K562 (cell line): Measurements from ENCODE around the gene SLC38A7. TPM values are rescaled to one million over a fixed set of nuclear protein-coding genes. Genes with fewer than 3 reads are reported as not detected.
A peak's percentile ranks its signal among the peaks of the same experiment; 100 is the strongest.

Experiments
- ATAC-seq: fragments of 200-7000 bp; cut with Tn5 transposase; 3 replicates; pipeline ENCODE4 v1.9.1; 2020; ENCODE audit warnings: moderate library complexity
- BruUV-seq: library from RNA; stranded (reverse); fragments of 400-500 nt; replicated peaks from 2 replicates; lab custom pipeline; 2021; lab: Mats Ljungman, UMichigan
- CTCF ChIA-PET: fragments of 300-600 bp; formaldehyde crosslinking; extraction: SDS; loops from one replicate; lab custom pipeline; 2021; ENCODE audit warnings: low intra/inter-chr PET ratio; lab: Yijun Ruan, JAX
- POLR2A ChIA-PET: fragments of 300-600, 350-650 bp; sonication (Branson Sonifier 250); formaldehyde crosslinking; extraction: SDS; loops from one replicate; lab custom pipeline; 2021; ENCODE audit warnings: antibody characterized with exemption, inconsistent platforms; lab: Yijun Ruan, JAX
- DNase-seq, 4 experiments: peaks; one replicate each; pipeline versions ENCODE4 v3.0.0 to v3.0.0-alpha.2; 2011 to 2018; ENCODE audit warnings: low spot score in 3 of 4, mixed read lengths in 3 of 4; ENCODE audit errors: extremely low read depth in 1 of 4
- FAIRE-seq: peaks from 2 replicates; lab custom pipeline; 2011; peaks lifted over from hg19 to GRCh38; lab: Jason Lieb, UNC
- H2AFZ ChIP-seq: 2 replicates; pipeline ENCODE4 v1.6.0; 2011; ENCODE audit warnings: low read depth, low read length, control low read depth, inconsistent platforms
- H3K27ac ChIP-seq: fragments of 200-600 bp; 3 replicates; pipeline ENCODE4 v1.8.0; 2011; ENCODE audit warnings: low read depth, mild to moderate bottlenecking, control low read depth, inconsistent platforms, low read length, moderate library complexity, mixed read lengths; ENCODE audit errors: extremely low read depth
- H3K27me3 ChIP-seq, 2 experiments: fragments of 300-600 bp in 1 of 2; 2 replicates in 1 of 2; 3 replicates in 1 of 2; pipeline versions ENCODE4 v1.6.0 to v1.8.0; 2011; ENCODE audit warnings: inconsistent platforms in 2 of 2, low read length in 2 of 2, mild to moderate bottlenecking in 1 of 2, mixed read lengths in 1 of 2, moderate library complexity in 1 of 2; ENCODE audit not compliant: control insufficient read depth in 2 of 2, insufficient read depth in 2 of 2
- H3K36me3 ChIP-seq: fragments of 300-600 bp; 3 replicates; pipeline ENCODE4 v1.8.0; 2011; ENCODE audit warnings: mild to moderate bottlenecking, low read length, inconsistent platforms; ENCODE audit not compliant: control insufficient read depth, insufficient read depth
- H3K4me1 ChIP-seq, 2 experiments: fragments of 200-600 bp in 1 of 2; replicated peaks in 1 of 2; 2 replicates in 1 of 2; 3 replicates in 1 of 2; pipeline versions ENCODE4 v1.5.1 to v1.8.0; 2011; ENCODE audit warnings: inconsistent platforms in 2 of 2, low read length in 2 of 2, mild to moderate bottlenecking in 1 of 2, mixed read lengths in 1 of 2, moderate library complexity in 1 of 2; ENCODE audit not compliant: control insufficient read depth in 2 of 2, insufficient read depth in 2 of 2
- H3K4me2 ChIP-seq: 2 replicates; pipeline ENCODE4 v1.6.1; 2011; ENCODE audit warnings: low read length, control low read depth, inconsistent platforms, mixed read lengths; ENCODE audit not compliant: insufficient read depth
- H3K4me3 ChIP-seq: fragments of 200-600 bp; sonication (generic), shearing (Covaris generic); 2 replicates; pipeline ENCODE4 v1.5.1; 2016; ENCODE audit warnings: control low read depth, inconsistent platforms
- H3K79me2 ChIP-seq: fragments of 200-600 bp; 3 replicates; pipeline ENCODE4 v1.8.0; 2011; ENCODE audit warnings: low read length, inconsistent platforms; ENCODE audit not compliant: control insufficient read depth, insufficient read depth
- H3K9ac ChIP-seq, 2 experiments: 2 replicates each; pipeline versions ENCODE4 v1.6.0 to v1.6.1; 2011; ENCODE audit warnings: low read depth in 2 of 2, low read length in 2 of 2, control low read depth in 1 of 2, inconsistent platforms in 1 of 2, mild to moderate bottlenecking in 1 of 2, mixed read lengths in 1 of 2; ENCODE audit not compliant: insufficient read depth in 1 of 2
- H3K9me1 ChIP-seq: one replicate; pipeline ENCODE4 v1.6.0; 2011; ENCODE audit warnings: inconsistent platforms, mild to moderate bottlenecking, low read length, moderate library complexity; ENCODE audit not compliant: control insufficient read depth, insufficient read depth
- H3K9me3 ChIP-seq: replicated peaks from 2 replicates; pipeline ENCODE4 v1.5.1; 2011; ENCODE audit warnings: low read depth, low read length, inconsistent platforms; ENCODE audit not compliant: control insufficient read depth, insufficient read depth
- H4K20me1 ChIP-seq: replicated peaks from 2 replicates; pipeline ENCODE4 v1.6.1; 2011; ENCODE audit warnings: low read length, inconsistent platforms, mixed read lengths; ENCODE audit not compliant: control insufficient read depth, insufficient read depth
- ATF3 ChIP-seq, 2 experiments: fragments of 450-650 bp in 1 of 2; sonication (generic) in 1 of 2; formaldehyde crosslinking in 1 of 2; IDR thresholded peaks in 1 of 2; conservative IDR thresholded peaks in 1 of 2; 2 replicates each; pipeline versions ENCODE4 v1.6.1 to v1.8.1; 2016 to 2023; ENCODE audit warnings: mild to moderate bottlenecking in 2 of 2, moderate library complexity in 2 of 2, inconsistent platforms in 1 of 2, missing genetic modification reagents in 1 of 2
- FOSL1 ChIP-seq: fragments of 200-800 bp; sonication (Bioruptor generic); conservative IDR thresholded peaks from 2 replicates; pipeline ENCODE4 v1.6.1; 2016; ENCODE audit warnings: missing genetic modification characterization, missing compliant biosample characterization
- MEF2A ChIP-seq: IDR thresholded peaks from 2 replicates; pipeline ENCODE4 v1.6.1; 2011; ENCODE audit warnings: low read depth, mild to moderate bottlenecking, low read length, moderate library complexity; ENCODE audit not compliant: control insufficient read depth
- PCBP2 ChIP-seq: fragments of 200-400 bp; formaldehyde crosslinking; IDR thresholded peaks from 2 replicates; pipeline ENCODE4 v1.6.1; 2018; ENCODE audit warnings: low read length, low read depth, mild to moderate bottlenecking, moderate library complexity; ENCODE audit not compliant: poor library complexity, severe bottlenecking
- SFPQ ChIP-seq: fragments of 200-400 bp; formaldehyde crosslinking; IDR thresholded peaks from 2 replicates; pipeline ENCODE4 v1.6.1; 2017; ENCODE audit warnings: mild to moderate bottlenecking, low read depth, low read length, moderate library complexity
- TCF7L2 ChIP-seq: fragments of 150-350 bp; IDR thresholded peaks from 2 replicates; pipeline ENCODE4 v1.6.1; 2016; ENCODE audit warnings: low read depth, mild to moderate bottlenecking, low read length, moderate library complexity
- TEAD1 ChIP-seq, 2 experiments: fragments of 450-650 bp in 1 of 2; sonication (generic) in 1 of 2; formaldehyde crosslinking; IDR thresholded peaks; 2 replicates each; pipeline versions ENCODE4 v1.4.0 to v1.8.0; 2020 to 2022; ENCODE audit warnings: mild to moderate bottlenecking in 2 of 2, missing genetic modification reagents in 1 of 2
- YBX1 ChIP-seq: fragments of 450-650 bp; IDR thresholded peaks from 2 replicates; pipeline ENCODE4 v1.7.1; 2016; ENCODE audit warnings: mild to moderate bottlenecking
- ZNF445 ChIP-seq: fragments of 250-450 bp; sonication (Bioruptor Pico); IDR thresholded peaks from 2 replicates; pipeline ENCODE4 v1.4.0; 2020; ENCODE audit warnings: low read depth, mild to moderate bottlenecking, moderate library complexity
- WGBS: fragments of 100-300 bp; shearing (Covaris generic); methylation state at CpG from one replicate; pipeline ENCODE4 v1.1.6; 2016; ENCODE audit warnings: low coverage, mixed read lengths; ENCODE audit not compliant: insufficient coverage; ENCODE audit errors: missing lambda C conversion rate; 5-methylcytosine and 5-hydroxymethylcytosine counted together
- in situ Hi-C: fragments of 300-500 bp; cut with MboI; formaldehyde crosslinking; loops from 4 replicates; pipeline ENCODE4 v1.15.0; 2018; ENCODE audit warnings: inconsistent platforms, mixed read lengths
- intact Hi-C: fragments of 100-400 bp; cut with micrococcal nuclease; formaldehyde crosslinking; loops from 2 replicates; pipeline ENCODE4 v1.14.2; 2022
- polyA plus RNA-seq, 8 experiments: library from polyadenylated mRNA; depleted of rRNA in 4 of 8; stranded (reverse) in 5 of 8; unstranded in 3 of 8; fragments of >200 nt; fragmentation: Nextera tagmentation in 2 of 8; fragmentation: Illumina TruSeq in 1 of 8; extraction: Ambion mirVana in 2 of 8; extraction: Trizol in 1 of 8; gene quantifications; 2 replicates each; pipeline versions ENCODE4 v1.2.1 to v1.2.3, GENCODE V29; 2011 to 2014; ENCODE audit warnings: inconsistent platforms in 1 of 8, missing spikeins in 1 of 8
- total RNA-seq, 7 experiments: library from RNA; depleted of rRNA in 6 of 7; stranded (reverse); fragments of >200 nt in 6 of 7; fragmentation: Illumina TruSeq in 2 of 7; extraction: Trizol in 2 of 7; gene quantifications; 2 replicates each; pipeline versions ENCODE4 v1.2.1 to v1.2.3, GENCODE V29; 2011 to 2021; ENCODE audit warnings: low replicate concordance in 1 of 7

Gene SLC38A7
- total and polyA plus RNA-seq, 9 of the 15 experiments (the other 6 are each of a cell fraction or from before 2014, with no cell fraction given): 2.7 to 12.2 (median 6.5) TPM

GRCh38 chr16:58732545-58733247, 48.1 kb upstream of the SLC38A7 start:
- WGBS: 16% methylated on average over 9 of the region's 9 CpGs
- ATAC-seq: no peak
- Histone ChIP-seq H3K27me3 (no peaks in the 10 kb centered on the region), H3K4me1 (peaks cover 9 to 12% of the 10 kb centered on the region in 2 experiments; a peak in 4 of 5 replicates), H3K79me2 (peaks cover 66% of the 10 kb centered on the region), H3K9me3 (no peaks in the 10 kb centered on the region; the same call in 1 of the 2 replicates), H3K27ac (peak overlapping the region; percentile 67), H3K9ac (peak overlapping the region; percentile 76 to 95), H3K4me3 (peak overlapping the region; percentile 97), H3K36me3 (peaks cover 38% of the 10 kb centered on the region), H4K20me1 (no peaks in the 10 kb centered on the region; the same call in 1 of the 2 replicates), H2AFZ (peak overlapping the region; percentile 99), H3K4me2 (peak overlapping the region; percentile 84), H3K9me1 (no peaks in the 10 kb centered on the region)
- intact Hi-C loops: no loop called here
- ChIA-PET CTCF (no interaction called here), POLR2A (interaction anchor here (0.5 to 0.7 kb wide), 4 partner anchors 8 to 60 kb away, joined by 3 read pairs; no protein-coding TSS in a partner anchor)
- in situ Hi-C loops: no loop called here
- BruUV-seq: TSS peak; percentile 40
- TF ChIP-seq ATF3 (IDR thresholded peaks at IDR 0.05) (peak; percentile 58), ATF3 (CRISPR knock-in tag; conservative IDR thresholded peaks at IDR 0.05) (no peak), FOSL1 (0 out of 2 replicates have a peak, but pooled peaks have one; percentile 32), MEF2A (peak; percentile 30; the same call in 1 of the 2 replicates), TEAD1 (CRISPR knock-in tag; IDR thresholded peaks at IDR 0.05) (0 out of 4 replicates have a peak, but pooled peaks of 1 of the 2 experiments have one; percentile 26), YBX1 (no peak), SFPQ (no peak), PCBP2 (no peak), TCF7L2 (no peak), ZNF445 (no peak)
- FAIRE-seq: no peak
- DNase-seq: peak in 1 of 4 experiments; percentile 22
